ENCODE measurements around the gene TMEM225B. TPM values are rescaled to one million over a fixed set of nuclear protein-coding genes. Genes with fewer than 3 reads are reported as not detected.
"Not testable (repeated sequence)": the region's sequence is repeated elsewhere in the genome, so short reads cannot be mapped to it uniquely, and the experiment has no call there.

The TMEM225B gene
- polyA plus RNA-seq, 3 donors from 2014 or later, result 1.3 to 6.5 (median 2.8) TPM

DNA sequence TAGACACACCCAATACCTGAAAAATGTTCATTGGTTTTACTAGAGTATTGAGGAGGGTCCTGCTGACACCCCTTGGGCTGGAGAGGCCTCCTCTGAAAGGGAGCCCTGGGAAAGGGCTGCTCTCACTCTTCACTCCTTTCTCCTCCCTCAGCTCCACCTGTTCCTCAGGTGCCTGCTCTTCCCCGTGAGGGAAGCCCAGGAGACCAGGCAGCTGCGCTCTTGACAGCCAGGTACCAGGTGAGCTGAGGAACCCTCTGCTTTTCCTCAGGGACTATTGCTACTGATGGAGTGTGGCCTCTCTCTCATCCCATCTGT lies 36.4 kb upstream of the TMEM225B start:
- H3K36me3 Mint-ChIP-seq, result peaks cover 19 to 35% (median 27%) of the 10 kb centered on the region in 3 donors
- peaks cover 37 to 58% of the 10 kb centered on the region in 2 donors for H3K4me1 Mint-ChIP-seq
- no peaks in the 10 kb centered on the region for H3K9me3 Mint-ChIP-seq
- peak overlapping the region in 2 of 5 donors; percentile 12 for H3K4me3 Mint-ChIP-seq
- peak overlapping the region in 2 of 6 donors; percentile 42 to 80 for H3K27ac Mint-ChIP-seq
- DNase-seq, result no peak
- H3K27me3 Mint-ChIP-seq (ENCODE audit: low read depth in 3 of 3), result peaks cover 9 to 21% (median 9%) of the 10 kb centered on the region in 3 donors

DNA sequence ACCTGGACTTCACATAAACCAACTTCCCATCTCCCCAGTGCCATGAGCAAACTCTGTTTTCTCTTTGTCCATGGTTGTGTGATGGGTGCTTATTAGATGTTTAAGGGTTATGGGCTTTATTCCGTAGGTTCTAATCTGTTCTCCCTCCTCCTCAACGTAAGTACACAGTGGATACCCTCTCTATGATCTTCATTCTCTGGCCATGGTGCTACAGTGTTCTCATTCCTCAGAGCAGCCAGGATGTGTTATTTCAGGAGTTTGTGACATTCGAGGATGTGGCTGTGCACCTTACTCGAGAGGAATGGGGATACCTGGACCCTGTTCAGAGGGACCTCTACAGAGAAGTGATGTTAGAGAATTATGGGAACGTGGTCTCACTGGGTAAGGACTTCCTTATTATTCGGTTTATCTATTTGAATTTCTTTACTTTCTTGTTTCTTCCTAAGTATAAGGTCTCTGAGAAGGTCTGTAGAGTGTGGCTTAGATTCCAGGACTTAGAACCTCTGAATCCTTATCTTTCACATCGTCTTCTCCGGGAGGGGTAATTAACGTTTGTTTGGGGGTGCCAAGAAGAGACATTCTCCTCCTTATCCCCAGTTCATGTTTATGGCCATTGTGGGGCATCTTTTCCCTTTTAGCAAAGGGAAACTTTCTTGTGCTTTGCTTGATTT lies 35.8 kb upstream of the TMEM225B start:
- Mint-ChIP-seq H3K4me1 (peaks cover 34 to 55% of the 10 kb centered on the region in 2 donors), H3K27ac (peak overlapping the region in 2 of 6 donors; percentile 61 to 71), H3K4me3 (peak overlapping the region in 2 of 5 donors; percentile 12 to 32), H3K36me3 (peaks cover 19 to 35% (median 27%) of the 10 kb centered on the region in 3 donors), H3K9me3 (no peaks in the 10 kb centered on the region), H3K27me3 (ENCODE audit: low read depth in 3 of 3) (peaks cover 9 to 20% (median 9%) of the 10 kb centered on the region in 3 donors)
- DNase-seq, result no peak

DNA sequence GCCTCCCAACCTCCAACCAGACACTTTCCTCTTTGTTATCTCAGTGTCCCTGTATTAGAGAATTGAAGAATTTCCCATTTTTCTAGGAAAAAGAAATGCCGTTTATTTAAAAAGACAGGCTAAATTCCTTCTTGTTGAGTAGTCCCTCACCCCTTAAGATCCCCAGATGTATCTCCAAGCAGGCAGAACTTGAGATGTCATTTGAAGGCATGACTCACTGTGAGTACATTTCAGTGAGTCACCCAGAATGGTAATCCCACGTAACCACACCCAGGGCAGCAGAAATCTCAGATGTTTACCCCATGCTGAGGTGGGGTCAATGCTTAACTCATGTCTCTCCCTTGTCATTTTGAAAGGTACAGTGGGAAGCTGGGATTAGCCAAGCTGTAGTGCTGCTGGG lies 35.2 kb upstream of the TMEM225B start:
- H3K4me1 Mint-ChIP-seq, result peaks cover 29 to 49% of the 10 kb centered on the region in 2 donors
- no peak for DNase-seq
- H3K4me3 Mint-ChIP-seq, result peak overlapping the region in 1 of 5 donors; percentile 32
- no peaks in the 10 kb centered on the region for H3K9me3 Mint-ChIP-seq
- peaks cover 9 to 17% (median 9%) of the 10 kb centered on the region in 3 donors for H3K27me3 Mint-ChIP-seq (ENCODE audit: low read depth in 3 of 3)
- H3K36me3 Mint-ChIP-seq, result peaks cover 19 to 35% (median 27%) of the 10 kb centered on the region in 3 donors
- H3K27ac Mint-ChIP-seq, result peak overlapping the region in 2 of 6 donors; percentile 61 to 71

DNA sequence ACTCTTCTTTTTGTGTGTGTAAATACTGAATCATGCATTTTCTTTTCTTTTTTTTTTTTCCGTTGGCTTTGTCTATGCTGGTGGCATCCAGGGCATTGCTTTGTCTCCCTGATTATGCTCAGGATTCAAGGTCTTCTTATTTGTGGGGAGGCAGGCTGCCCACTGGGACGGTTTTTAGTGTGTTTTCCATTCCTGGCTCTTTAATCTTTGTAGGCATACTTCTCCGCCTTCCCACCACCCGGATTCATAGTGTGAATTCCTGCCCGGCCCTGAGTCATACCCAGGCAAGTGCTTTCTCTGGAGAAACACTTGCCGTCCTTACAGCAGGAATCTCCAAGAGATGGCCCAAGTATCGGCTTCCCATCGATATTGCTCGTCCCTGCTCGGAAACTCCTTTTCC lies 34.4 kb upstream of the TMEM225B start:
- no peaks in the 10 kb centered on the region for H3K9me3 Mint-ChIP-seq
- H3K4me3 Mint-ChIP-seq, result no peak overlapping the region
- H3K27ac Mint-ChIP-seq, result no peak overlapping the region
- DNase-seq, result no peak
- H3K4me1 Mint-ChIP-seq, result peaks cover 23 to 44% of the 10 kb centered on the region in 2 donors
- H3K36me3 Mint-ChIP-seq, result peaks cover 19 to 32% (median 23%) of the 10 kb centered on the region in 3 donors
- H3K27me3 Mint-ChIP-seq (ENCODE audit: low read depth in 3 of 3), result peaks cover 2 to 9% (median 3%) of the 10 kb centered on the region in 3 donors

DNA sequence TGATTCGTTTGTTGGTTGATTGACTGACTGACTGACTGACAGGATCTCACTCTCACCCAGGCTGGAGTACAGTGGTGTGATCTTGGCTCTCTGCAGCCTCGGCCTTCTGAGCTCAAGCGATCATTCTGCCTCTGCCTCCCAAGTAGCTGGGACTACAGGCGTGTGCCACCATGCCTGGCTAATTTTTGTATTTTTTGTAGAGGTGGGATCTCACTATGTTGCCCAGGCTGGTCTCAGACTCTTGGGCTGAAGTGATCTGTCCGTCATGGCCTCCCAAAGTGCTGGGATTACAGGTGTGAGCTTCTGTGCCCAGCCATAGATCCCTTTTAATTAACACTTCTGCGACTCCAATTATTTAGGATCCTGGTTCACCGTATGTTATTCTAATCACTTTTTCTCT lies 29.3 kb upstream of the TMEM225B start:
- Mint-ChIP-seq H3K4me1 (peaks cover 6 to 15% of the 10 kb centered on the region in 2 donors), H3K36me3 (peaks cover 8 to 22% (median 8%) of the 10 kb centered on the region in 3 donors), H3K27ac (peak overlapping the region in 1 of 6 donors; percentile 22)
- H3K27me3 Mint-ChIP-seq (ENCODE audit: low read depth in 3 of 3); DNase-seq; H3K4me3 Mint-ChIP-seq; H3K9me3 Mint-ChIP-seq: not testable (repeated sequence)

DNA sequence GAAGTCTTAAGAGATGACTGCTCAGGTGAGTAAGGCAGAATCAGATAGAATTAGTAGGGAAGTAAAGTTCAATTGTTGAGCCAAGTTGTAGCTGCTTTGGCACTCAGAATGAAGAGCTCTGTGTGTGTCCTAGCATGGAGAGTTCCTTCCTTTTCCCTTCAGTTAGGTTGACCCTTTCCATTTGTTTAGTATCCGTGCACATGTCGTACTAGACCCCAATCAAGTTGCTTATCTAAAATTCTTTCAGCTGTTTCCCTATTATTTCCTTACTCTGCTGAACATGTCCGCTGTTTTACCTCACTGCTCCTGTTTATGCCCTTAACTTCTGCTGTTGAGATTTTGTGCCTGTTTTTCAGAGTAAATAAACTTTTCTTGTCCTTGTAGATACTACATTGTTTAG lies 26.3 kb upstream of the TMEM225B start:
- Mint-ChIP-seq H3K36me3 (peaks cover 0 to 8% (median 0%) of the 10 kb centered on the region in 3 donors), H3K4me1 (peaks cover 0 to 4% of the 10 kb centered on the region in 2 donors), H3K9me3 (no peaks in the 10 kb centered on the region), H3K4me3 (no peak overlapping the region), H3K27ac (peak overlapping the region in 2 of 6 donors; percentile 1 to 63), H3K27me3 (ENCODE audit: low read depth in 3 of 3) (no peaks in the 10 kb centered on the region)
- DNase-seq, result no peak

DNA sequence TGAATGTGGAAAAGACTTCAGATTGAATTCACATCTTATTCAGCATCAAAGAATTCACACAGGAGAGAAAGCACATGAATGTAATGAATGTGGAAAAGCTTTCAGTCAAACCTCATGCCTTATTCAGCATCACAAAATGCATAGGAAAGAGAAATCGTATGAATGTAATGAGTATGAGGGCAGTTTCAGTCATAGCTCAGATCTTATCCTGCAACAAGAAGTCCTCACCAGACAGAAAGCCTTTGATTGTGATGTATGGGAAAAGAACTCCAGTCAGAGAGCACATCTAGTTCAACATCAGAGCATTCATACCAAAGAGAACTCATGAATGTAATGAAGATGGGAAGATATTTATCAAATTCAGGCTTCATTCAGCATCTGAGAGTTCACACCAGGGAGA lies 24.8 kb upstream of the TMEM225B start:
- Mint-ChIP-seq H3K4me3 (no peak overlapping the region), H3K27me3 (ENCODE audit: low read depth in 3 of 3) (peaks cover 0 to 2% (median 0%) of the 10 kb centered on the region in 3 donors), H3K4me1 (peaks cover 0 to 4% of the 10 kb centered on the region in 2 donors), H3K36me3 (peaks cover 0 to 8% (median 0%) of the 10 kb centered on the region in 3 donors), H3K9me3 (no peaks in the 10 kb centered on the region), H3K27ac (peak overlapping the region in 3 of 6 donors; percentile 4 to 41 (median 10))
- no peak for DNase-seq

DNA sequence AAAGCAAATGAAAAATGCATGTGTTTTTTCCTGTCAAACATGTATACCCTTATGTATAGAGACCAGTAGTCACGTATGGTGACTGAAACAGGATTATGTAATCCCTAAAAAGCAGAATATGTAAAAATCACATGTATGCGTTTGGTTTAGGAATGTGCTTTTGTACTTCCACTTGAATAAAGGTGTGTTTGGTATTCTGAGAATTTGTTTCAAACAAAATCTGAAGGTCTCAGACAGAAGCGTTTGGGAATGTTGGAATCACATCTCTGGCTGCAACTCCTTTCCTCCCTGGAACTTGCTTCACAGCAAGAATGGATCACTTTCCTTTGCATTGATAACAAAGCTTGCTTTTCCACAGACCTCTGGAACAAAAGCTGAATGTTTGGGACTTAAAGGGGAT lies 21.8 kb upstream of the TMEM225B start:
- no peak for DNase-seq
- H3K9me3 Mint-ChIP-seq, result no peaks in the 10 kb centered on the region
- H3K36me3 Mint-ChIP-seq, result peaks cover 0 to 8% (median 0%) of the 10 kb centered on the region in 3 donors
- peaks cover 0 to 2% (median 1%) of the 10 kb centered on the region in 3 donors for H3K27me3 Mint-ChIP-seq (ENCODE audit: low read depth in 3 of 3)
- H3K27ac Mint-ChIP-seq, result no peak overlapping the region
- no peak overlapping the region for H3K4me3 Mint-ChIP-seq
- H3K4me1 Mint-ChIP-seq, result peaks cover 13 to 15% of the 10 kb centered on the region in 2 donors

DNA sequence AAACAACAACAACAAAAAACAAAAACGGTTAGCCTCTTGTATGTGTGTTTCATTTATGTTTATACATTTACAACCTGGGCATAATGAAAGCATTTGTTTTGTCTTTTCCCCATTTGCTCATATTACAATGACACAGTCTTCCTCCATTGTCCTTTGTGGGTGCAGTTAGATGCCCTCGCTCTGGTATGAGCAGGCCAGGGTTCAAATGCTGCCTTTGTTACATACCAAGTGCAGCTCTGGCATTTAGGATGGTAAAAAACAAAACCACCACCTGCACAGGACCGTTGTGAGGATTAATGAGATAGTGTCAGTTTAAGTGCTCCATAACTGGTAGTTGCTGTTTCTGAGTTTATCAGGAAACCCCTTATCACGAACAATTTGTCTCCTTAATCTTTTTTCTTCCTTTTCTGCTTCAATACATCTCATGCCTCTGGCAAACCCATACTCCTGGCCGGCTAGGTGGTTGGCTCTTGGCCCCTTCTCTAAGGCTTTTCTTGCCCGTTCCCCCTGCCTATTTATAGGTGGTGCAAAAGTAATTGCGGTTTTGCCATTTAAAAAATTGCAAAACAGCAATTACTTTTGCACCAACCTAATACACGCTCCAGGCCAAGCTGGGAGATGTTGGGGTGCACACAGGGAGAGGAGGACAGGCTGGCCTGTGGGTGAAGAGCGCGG lies 18.6 kb upstream of the TMEM225B start:
- Mint-ChIP-seq H3K4me1 (peaks cover 13 to 14% of the 10 kb centered on the region in 2 donors), H3K36me3 (no peaks in the 10 kb centered on the region), H3K27ac (peak overlapping the region in 3 of 6 donors; percentile 30 to 72 (median 51)), H3K4me3 (peak overlapping the region; percentile 82 to 96 (median 90)), H3K9me3 (no peaks in the 10 kb centered on the region), H3K27me3 (ENCODE audit: low read depth in 3 of 3) (peaks cover 0 to 8% (median 6%) of the 10 kb centered on the region in 3 donors)
- DNase-seq, result no peak

DNA sequence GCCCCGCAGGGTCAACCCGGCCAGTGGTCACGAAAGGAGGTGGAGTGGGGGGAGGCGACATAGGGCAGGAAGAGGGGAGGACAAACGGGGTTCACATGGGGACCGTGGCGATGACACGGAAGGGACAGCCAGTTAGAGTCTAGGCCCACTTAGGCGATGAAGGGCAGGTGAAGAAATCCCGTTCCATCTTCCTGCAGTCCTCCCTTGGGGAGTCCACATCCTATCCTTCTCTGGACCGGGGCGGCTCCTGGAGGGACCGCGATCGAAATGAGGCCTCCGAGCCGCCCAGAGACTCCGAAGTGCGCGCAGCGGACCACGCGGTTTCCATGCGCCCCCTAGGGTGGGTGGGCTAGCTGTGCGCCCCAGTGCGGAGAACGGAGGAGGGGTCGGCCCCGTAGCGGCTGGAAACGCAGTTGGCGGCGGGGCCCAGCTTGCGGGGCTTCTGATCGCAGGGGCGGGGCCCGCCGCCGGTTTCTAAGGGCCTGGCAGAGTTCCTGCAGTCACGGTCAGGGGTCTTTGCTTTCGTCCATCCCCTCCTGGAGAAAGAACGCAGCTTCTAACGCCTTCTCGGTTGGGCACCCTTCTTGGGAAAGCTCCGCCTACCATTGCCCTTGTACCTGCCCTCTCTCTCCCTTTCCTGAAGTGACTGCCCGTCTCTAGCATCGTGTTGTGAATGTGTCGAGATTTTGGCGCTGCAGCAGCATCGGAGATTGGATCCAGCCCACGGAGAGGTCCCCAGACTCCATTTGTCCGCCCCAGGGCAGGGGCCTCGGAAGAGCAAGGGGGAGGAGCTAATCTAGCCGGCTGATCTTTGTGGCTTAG lies 17.9 kb upstream of the TMEM225B start:
- Mint-ChIP-seq H3K4me1 (peaks cover 13 to 14% of the 10 kb centered on the region in 2 donors), H3K36me3 (no peaks in the 10 kb centered on the region)
- DNase-seq, result peak; percentile 37 to 44 (median 40)

DNA sequence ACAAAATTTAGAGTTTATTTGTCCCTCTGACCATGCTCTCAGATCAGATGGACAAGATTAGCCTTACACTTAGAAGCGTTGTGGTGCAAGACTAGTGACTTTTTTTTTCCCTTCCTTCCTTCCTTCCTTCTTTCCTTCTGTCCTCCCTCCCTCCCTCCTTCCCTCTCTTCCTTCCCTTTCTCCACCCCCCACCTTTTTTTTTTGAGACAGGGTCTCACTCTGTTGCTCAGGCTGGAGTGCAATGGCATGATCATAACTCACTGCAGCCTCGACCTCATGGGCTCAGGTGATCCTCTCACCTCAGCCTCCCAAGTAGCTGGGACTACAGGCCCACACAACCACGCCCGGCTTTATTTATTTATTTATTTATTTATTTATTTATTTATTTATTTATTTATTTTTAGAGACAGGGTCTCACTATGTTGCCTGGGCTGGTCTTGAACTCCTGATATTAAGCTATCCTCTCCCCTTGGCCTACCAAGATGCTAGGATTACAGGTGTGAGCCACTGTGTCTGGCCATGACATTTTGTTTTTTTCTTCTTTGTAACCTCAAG lies 17.2 kb upstream of the TMEM225B start:
- H3K27me3 Mint-ChIP-seq (ENCODE audit: low read depth in 3 of 3); H3K9me3 Mint-ChIP-seq: not testable (repeated sequence)
- peaks cover 13 to 14% of the 10 kb centered on the region in 2 donors for H3K4me1 Mint-ChIP-seq

More for the DNA sequence above, 17.9 kb upstream of the TMEM225B start:
- H3K27ac Mint-ChIP-seq, result peak overlapping the region; percentile 48 to 82 (median 74)
- H3K27me3 Mint-ChIP-seq (ENCODE audit: low read depth in 3 of 3), result peaks cover 0 to 8% (median 6%) of the 10 kb centered on the region in 3 donors
- no peaks in the 10 kb centered on the region for H3K9me3 Mint-ChIP-seq
- peak overlapping the region; percentile 82 to 96 (median 90) for H3K4me3 Mint-ChIP-seq

DNA sequence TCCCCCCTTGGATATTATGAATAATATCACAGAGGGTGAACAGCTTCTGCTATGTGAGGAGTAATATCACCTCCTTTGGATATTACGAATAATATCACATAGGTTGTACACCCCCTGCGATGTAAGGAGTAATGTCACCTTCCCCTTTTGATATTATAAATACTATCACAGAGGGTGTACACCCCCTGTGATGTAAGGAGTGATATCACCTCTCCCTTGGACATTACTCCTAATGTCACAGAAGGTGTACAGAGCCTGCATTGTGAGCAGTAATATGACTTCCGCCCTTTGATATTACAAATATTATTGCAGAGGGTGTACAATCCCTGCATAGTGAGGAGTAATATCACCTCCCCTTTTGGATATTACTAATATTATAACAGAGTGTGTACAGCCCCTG lies 9.2 kb upstream of the TMEM225B start:
- peaks cover 0 to 4% (median 0%) of the 10 kb centered on the region in 3 donors for H3K27me3 Mint-ChIP-seq (ENCODE audit: low read depth in 3 of 3)
- H3K36me3 Mint-ChIP-seq, result no peaks in the 10 kb centered on the region
- no peak overlapping the region for H3K27ac Mint-ChIP-seq
- no peak for DNase-seq
- no peaks in the 10 kb centered on the region for H3K4me1 Mint-ChIP-seq
- H3K4me3 Mint-ChIP-seq, result no peak overlapping the region
- no peaks in the 10 kb centered on the region for H3K9me3 Mint-ChIP-seq

More for the DNA sequence above, 17.2 kb upstream of the TMEM225B start:
- H3K27ac Mint-ChIP-seq, result peak overlapping the region; percentile 57 to 82 (median 69)
- H3K4me3 Mint-ChIP-seq, result peak overlapping the region; percentile 82 to 96 (median 90)
- DNase-seq, H3K36me3 Mint-ChIP-seq: not testable (repeated sequence)
